Measurements from ENCODE around the gene TNRC18.
A peak's percentile ranks its signal among the peaks of the same experiment; 100 is the strongest.
"Not testable (repeated sequence)": the region's sequence is repeated elsewhere in the genome, so short reads cannot be mapped to it uniquely, and the experiment has no call there.

Gene TNRC18

GRCh38 chr7:5313076-5313885 is 110.4 kb downstream of the TNRC18 start:
- DNase-seq: not testable (repeated sequence)

- not testable (repeated sequence) for DNase-seq
Measured at GRCh38 chr7:5312276-5313070, 111.2 kb downstream of the TNRC18 start.

GRCh38 chr7:5310822-5311405 is 112.7 kb downstream of the TNRC18 start:
- no peak for DNase-seq

- no peak for DNase-seq
Measured at GRCh38 chr7:5309146-5309545, 114.5 kb downstream of the TNRC18 start.

- not testable (repeated sequence) for DNase-seq
Measured at GRCh38 chr7:5307221-5308142, 116.2 kb downstream of the TNRC18 start.

- not testable (repeated sequence) for DNase-seq
Measured at GRCh38 chr7:5305050-5305449, 118.6 kb downstream of the TNRC18 start.

- DNase-seq: no peak
Measured at GRCh38 chr7:5303591-5304505, 119.8 kb downstream of the TNRC18 start.

GRCh38 chr7:5303061-5303460 is 120.6 kb downstream of the TNRC18 start:
- no peak for DNase-seq

GRCh38 chr7:5302577-5302976 is 121.1 kb downstream of the TNRC18 start:
- no peak for DNase-seq

- DNase-seq: no peak
Measured at GRCh38 chr7:5300366-5300765, 123.3 kb downstream of the TNRC18 start.

GRCh38 chr7:5296611-5297226 is 126.9 kb downstream of the TNRC18 start:
- peak; percentile 80 for DNase-seq

- DNase-seq: peak; percentile 18
Measured at GRCh38 chr7:5296015-5296610, 127.5 kb downstream of the TNRC18 start.

- DNase-seq: no peak
Measured at GRCh38 chr7:5295039-5296014, 128.3 kb downstream of the TNRC18 start.

- no peak for DNase-seq
Measured at GRCh38 chr7:5294169-5294987, 129.3 kb downstream of the TNRC18 start.

- DNase-seq: not testable (repeated sequence)
Measured at GRCh38 chr7:5291711-5292335, 131.8 kb downstream of the TNRC18 start.

GRCh38 chr7:5291301-5291700 is 132.3 kb downstream of the TNRC18 start:
- no peak for DNase-seq

GRCh38 chr7:5289355-5289754 is 134.3 kb downstream of the TNRC18 start:
- DNase-seq: no peak

GRCh38 chr7:5288560-5288959 is 135.1 kb downstream of the TNRC18 start:
- not testable (repeated sequence) for DNase-seq

Data from CD4-positive, alpha-beta T cell treated with Interleukin-10 for 1 hour (primary cell).